NK-92 treated with Interleukin-12 subunit alpha and Interleukin-12 subunit beta, amount 100 ng/mL, for 24 hours (cell line): ENCODE measurements around the gene ALDOC.

ENCODE experiments used
- DNase-seq: peaks from one replicate; lab custom pipeline; 2025; lab: John Stamatoyannopoulos, UW

Gene ALDOC

DNA sequence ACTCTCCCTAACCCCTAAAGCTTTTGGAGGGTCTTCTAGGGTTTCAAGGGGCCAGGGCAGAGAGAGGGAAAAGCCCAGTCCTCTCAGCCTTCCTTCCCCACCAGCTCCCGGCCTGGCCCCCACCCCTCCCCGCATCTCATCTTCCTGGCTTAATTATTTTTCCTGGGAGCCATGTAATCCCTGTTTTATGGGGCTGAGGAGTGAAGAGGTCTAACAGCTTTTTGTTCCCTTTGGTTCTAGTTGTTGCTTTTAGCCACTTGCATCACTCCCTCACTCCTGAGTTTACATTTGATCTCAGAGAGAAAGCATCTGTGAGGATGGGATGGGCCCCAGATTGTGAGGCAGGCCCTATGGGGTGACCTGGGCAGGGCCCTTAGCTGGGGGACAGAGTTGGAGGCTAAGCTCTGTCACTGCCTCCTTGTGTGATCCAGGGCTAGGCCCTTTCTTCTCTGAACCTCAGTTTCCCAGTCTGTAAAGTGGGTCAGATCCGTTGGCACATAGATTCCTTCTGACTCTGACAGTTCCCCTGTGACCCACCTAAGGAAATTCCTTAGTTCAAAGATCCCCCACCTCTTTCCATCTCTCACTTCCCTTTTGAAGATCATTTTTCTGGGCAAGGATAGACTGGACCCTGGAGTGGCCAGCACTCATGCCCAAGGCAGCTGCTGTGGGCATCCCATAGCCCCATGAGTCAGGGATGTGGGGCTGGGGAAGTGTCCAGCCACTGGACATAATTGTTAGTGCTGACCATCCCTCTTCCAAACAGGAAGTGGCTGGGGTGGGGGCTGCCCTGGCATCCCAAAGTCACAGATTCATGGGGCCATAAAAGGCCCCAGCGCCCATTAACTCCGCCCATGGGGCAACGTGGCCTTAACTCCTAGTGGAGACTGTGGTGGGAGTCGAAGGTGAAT lies 44.4 kb downstream of the ALDOC start:
- no peak for DNase-seq

DNA sequence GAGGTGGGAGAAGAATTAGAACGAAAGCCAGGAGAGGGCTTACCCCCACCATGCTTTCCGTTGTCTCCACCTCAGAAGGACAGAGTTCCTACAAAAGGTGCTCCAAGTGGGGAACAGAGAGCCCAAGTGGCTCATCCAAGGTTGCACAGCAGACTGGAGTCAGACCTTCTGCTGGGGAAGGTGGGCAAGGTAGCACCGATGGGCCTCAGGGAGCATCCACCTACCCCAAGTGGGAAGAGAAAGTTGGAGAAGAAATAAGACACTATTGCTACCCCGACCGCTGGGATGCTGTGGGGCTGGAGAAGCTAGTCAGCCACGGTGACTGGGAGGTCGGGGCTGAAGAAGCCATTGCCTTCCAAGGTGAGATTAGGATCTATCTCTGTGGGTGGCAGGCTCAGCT lies 45.8 kb downstream of the ALDOC start:
- no peak for DNase-seq

DNA sequence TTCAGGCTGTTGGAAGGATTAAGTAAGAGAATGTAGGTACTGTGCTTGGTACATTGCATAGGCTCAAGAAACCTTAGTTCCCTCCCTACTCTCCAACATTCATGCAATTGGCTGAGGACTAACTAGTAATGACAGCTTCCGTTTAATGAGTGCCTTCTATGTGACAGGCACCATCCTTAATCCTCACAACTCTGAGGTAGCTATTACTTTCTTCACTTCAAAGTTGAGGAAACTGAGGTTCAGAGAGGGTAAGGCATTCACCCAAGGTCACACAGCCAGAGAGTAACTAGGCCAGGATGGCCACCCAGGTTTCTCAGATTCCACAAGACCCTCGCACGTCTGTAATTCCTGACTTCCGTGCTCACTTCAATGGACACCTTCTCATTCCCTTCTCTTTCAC lies 46.4 kb downstream of the ALDOC start:
- no peak for DNase-seq

DNA sequence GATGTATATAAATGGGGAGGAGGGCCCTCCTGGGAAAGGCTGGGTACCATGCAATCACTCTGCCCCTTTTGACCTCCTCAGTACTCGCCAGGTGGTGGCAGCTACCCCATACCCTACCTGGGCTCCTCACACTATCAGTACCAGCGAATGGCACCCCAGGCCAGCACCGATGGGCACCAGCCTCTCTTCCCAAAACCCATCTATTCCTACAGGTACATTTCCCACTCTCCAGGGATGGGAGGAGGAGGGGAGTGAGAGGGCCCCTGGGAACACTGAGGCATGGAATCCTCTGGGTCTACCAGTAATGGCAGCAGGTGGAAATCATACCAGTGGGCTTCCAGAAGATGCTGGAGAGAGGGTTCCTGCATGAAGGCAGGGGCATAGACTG lies 47.7 kb downstream of the ALDOC start:
- no peak for DNase-seq

DNA sequence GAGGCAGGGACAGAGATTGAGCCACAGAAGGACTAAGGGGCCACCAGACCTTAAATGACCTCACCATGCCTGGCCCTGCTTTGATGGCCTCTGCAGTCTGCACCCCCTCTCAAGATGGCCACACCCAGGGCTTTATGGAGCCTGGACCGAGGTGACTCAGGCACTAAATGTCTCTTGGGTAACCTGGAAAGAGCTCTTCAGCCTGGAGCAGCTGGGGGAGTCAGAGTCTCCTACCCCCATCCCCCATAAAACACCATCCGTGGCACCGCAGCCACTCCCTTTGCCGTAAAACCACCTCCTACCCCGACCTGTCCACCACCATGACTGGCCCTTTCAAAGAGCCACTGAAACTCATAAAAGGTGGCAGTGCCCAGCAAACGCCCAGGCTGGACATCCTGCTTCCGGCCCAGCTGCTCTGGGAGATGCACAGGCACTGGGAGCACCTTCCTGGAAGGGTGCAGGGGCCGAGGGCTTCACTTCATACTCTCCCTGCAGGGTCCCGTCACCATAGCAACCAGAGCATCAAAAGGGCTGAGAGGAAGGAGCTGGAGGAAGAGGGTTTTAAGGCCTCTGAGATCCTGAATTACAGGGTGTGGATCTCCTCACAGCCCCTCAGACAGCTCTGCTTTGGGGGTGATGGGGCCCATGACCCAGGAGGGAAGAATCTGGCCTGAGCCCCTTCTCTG lies 48.2 kb downstream of the ALDOC start:
- no peak for DNase-seq

DNA sequence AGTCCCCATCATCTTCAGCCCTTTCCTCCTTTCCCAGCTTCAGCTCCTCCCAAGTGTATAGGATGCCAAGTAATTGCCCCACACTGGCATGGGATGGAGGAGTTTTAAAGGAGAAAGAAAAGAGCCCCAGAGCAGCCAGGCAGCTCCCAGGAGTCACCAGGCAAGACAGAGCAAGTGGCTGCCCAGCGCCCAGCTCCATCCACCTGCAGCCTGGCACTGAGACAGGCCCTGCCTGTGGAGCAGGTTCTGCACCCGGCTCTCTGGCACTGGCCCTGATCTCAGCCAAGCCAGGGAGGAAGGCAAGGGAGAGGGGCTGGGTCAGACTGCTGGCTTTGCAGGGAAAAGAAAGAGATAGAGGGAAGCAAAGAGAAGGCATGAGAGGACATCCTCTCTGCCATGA lies 48.8 kb downstream of the ALDOC start:
- no peak for DNase-seq

DNA sequence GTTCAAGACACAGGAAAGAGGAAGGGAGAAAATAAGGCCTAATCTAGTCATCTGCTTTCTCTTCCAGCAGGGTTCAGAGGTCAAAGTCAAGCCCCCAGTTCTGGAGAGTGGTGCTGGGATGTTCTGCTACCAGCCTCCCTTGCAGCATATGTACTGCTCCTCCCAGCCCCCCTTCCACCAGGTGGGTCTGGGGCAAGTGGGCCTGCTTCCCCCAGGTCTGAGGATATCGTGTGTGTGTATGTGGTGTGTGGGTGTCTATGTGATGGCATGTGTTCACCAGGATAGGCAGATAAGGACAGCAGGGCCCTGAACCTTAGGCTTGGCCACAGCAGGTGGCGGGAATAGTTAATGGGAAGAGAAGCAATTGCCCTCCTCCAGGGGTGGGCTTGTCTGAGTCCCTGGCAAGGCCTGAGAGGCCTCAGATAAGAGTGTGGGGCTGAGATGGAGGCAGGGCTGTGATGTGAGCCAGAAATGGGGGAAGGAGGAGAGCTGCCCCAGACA lies 49.5 kb downstream of the ALDOC start:
- no peak for DNase-seq

DNA sequence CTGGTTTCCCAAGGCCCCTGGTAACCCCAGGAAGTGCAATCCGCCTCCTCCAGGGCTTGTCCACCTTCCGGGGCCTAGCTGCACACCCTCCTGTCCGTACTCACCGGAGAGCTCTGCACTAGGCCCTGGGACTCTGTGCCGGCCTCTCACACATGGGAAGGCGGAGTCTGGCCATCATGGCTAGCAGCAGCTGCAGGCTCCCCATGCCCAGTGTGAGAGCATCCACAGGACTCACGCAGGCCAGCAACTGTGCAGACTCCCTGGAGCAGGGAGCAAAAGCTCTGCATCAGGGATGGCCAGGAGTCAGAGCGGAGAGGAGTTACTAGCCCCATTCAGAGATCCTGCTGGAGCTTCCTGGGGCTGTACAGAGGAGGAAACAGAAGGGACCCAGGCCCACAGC lies 50.3 kb downstream of the ALDOC start:
- DNase-seq = no peak

DNA sequence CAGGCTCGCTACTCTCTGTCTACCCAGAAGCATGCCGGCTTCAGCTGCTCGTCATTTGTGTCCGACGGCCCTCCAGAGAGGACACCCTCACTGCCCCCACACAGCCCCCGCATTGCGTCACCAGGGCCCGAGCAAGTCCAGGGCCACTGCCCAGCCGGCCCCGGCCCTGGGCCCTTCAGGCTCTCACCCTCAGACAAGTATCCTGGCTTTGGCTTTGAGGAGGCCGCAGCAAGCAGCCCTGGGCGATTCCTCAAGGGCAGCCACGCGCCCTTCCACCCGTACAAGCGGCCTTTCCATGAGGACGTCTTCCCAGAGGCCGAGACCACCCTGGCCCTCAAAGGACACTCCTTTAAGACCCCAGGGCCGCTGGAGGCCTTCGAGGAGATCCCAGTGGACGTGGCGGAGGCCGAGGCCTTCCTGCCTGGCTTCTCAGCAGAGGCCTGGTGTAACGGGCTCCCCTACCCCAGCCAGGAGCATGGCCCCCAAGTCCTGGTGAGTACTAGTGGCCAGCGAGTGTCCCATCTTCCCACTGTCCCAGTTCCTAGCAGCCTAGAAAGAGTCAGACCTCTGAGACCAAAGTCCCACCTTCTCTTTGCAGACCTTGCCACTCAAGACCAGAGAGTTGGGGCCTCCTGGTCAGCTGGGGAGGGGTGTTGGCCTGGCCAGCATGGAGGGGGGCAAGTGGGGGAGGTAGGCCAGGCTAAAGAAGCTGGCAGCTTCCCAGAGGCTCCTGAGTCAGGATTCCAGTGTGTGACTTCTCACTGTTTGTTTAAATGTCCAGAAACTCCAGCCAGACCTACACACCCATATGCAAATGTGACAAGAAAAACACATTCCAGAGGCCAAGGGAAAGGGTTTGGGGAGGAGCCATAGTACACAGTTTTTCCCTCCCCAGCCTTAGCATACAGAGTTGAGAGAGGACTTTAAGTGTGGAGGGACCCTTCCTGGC lies 51.9 kb downstream of the ALDOC start:
- no peak for DNase-seq

DNA sequence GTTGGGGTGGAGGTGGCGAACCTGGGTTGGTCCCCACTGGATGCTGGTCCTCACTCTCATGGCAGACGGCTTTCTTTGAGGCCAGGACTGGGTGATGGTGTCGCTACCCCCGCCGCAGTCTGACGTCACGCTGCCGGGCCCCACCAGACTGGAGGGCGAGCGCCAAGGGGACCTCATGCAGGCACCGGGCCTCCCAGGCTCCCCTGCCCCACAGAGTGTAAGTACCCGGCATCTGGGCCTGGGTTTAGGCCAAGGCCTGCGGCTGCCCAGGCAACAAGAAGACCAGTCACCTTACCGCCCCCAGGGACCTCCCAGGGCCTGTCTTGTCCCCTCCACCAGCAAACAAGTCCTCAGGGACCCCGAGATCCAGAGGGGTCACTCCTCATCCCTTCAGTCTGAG lies 52.8 kb downstream of the ALDOC start:
- DNase-seq = no peak

DNA sequence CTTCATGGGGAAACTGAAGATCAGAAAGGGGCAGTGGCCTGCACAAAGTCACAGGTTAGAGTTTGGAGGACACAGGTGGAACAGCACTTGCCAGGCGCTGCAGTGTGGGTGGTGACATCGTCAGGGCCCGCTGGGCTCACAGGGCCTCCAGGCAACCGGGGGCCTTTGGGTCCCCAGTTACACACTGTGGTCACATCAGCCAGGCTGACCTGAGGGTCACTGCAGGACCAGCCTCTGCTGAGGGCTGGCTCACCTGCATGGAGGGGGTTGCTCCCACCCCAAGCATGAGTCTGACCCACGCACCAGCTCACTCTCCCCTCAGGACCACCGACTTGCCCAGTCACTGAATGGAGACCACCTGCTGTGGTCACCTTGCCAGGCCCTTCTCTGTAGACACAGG lies 53.5 kb downstream of the ALDOC start:
- DNase-seq = no peak
